ENCODE results near the gene FGF3.

FGF3 gene

GRCh38 chr11:69778373-69778772 is 40.8 kb downstream of the FGF3 start:
- no peak overlapping the region for H3K4me3 ChIP-seq (ENCODE audit: low read depth, low read length)
- TF ChIP-seq CTCF (IDR thresholded peaks at IDR 0.05; ENCODE audit: low read depth, low read length): no peak

- no peak within 1 kb of the TSS for H3K4me3 ChIP-seq (ENCODE audit: low read depth, low read length)
These were observed 44.0 kb downstream of the FGF3 start, which contains the start of gene FGF4 for GRCh38 chr11:69775163-69775755. FGF4 (minus strand) TSS chr11:69775341; CDS start chr11:69775084, 257 bp downstream.

GRCh38 chr11:69774354-69775162 is 44.7 kb downstream of the FGF3 start:
- no peak overlapping the region for H3K4me3 ChIP-seq (ENCODE audit: low read depth, low read length)
- TF ChIP-seq CTCF (IDR thresholded peaks at IDR 0.05; ENCODE audit: low read depth, low read length): no peak

More at GRCh38 chr11:69775163-69775755, 44.0 kb downstream of the FGF3 start, which contains the start of gene FGF4:
- TF ChIP-seq CTCF (IDR thresholded peaks at IDR 0.05; ENCODE audit: low read depth, low read length): no peak

GRCh38 chr11:69773626-69774353 is 45.4 kb downstream of the FGF3 start:
- H3K4me3 ChIP-seq (ENCODE audit: low read depth, low read length): no peak overlapping the region
- no peak for TF ChIP-seq CTCF (IDR thresholded peaks at IDR 0.05; ENCODE audit: low read depth, low read length)

GRCh38 chr11:69771466-69771865 is 47.8 kb downstream of the FGF3 start:
- no peak for TF ChIP-seq CTCF (IDR thresholded peaks at IDR 0.05; ENCODE audit: low read depth, low read length)
- no peak overlapping the region for H3K4me3 ChIP-seq (ENCODE audit: low read depth, low read length)

- H3K4me3 ChIP-seq (ENCODE audit: low read depth, low read length): no peak overlapping the region
- TF ChIP-seq CTCF (IDR thresholded peaks at IDR 0.05; ENCODE audit: low read depth, low read length): no peak
These were observed 48.7 kb downstream of the FGF3 start for GRCh38 chr11:69770540-69770939.
